HG03175 (cell line): ENCODE measurements around the gene EIF2A.
A peak's percentile ranks its signal among the peaks of the same experiment; 100 is the strongest.

Experiments used
- ATAC-seq: cut with Tn5 transposase; IDR thresholded peaks from one replicate; pipeline ENCODE4 v1.9.1; 2021; ENCODE audit warnings: mild to moderate bottlenecking, moderate library complexity; ENCODE audit not compliant: unreplicated experiment

Gene EIF2A

DNA sequence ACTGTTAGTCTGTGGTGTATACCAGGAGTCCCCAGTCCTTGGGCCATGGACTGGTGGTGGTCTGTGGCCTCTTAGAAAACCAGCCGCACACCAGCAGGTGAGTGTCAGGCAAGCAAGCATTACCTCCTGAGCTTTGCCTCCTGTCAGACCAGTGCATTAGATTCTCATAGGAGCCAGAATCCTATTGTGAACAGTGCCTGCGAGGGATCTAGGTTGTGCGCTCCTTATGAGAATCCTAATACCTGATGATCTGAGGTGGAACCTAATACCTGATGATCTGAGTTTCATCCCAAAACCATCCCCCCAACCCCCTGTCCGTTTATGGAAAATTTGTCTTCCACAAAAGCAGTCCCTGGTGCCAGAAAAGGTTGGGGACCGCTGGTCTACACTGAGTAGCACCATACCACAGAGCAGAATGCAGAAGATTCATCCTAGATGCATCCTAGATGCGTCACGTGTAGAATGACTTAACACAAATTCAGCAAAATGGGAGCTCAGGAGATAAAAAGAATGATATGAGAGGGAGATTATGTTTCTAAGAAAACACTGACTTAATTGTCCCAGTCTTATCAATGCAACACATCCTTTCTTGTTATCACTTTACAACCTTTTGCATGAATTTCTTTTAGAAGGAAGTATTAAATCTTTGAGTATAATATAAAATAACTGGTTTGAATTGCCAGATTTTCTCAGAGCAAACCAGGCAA lies 85.1 kb downstream of the EIF2A start:
- ATAC-seq: no peak

DNA sequence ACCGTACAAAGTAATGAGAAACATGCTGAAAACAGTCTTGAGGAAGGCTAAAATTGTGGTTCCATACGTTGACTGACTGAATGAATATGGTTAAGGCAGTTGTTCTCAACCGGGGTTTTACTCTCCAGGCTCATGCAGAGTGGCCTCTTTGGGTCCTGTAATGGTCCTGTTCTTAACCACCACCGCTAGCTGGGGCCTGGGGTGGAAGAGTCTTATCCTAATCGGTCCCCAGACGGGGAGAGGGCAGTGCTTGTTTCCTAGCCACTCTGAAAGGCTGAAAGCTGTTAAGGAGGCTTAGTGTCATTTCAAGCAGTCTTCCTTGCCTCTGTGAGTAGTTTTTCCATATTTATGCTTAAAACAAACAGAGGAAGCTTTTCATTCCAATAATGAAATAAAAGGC lies 88.5 kb downstream of the EIF2A start:
- no peak for ATAC-seq

DNA sequence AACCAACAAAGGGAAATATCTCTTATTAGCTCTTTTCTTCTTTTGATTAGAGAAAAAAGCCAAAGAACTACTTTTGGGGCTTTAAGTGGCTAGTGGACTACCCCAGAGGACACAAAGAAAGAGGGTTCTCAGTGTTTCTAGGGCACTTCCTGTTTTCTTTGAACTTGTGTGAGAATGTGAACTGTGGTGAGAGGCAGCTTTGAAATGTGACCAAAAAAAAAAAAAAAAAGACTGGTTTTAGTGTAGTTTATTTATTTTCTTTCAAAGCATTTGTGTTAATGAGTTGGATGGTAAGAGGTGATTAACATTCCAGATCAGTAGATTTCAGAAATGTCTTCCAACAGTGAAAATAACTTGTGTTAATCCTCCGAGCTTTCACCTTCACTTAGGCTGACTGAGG lies 88.9 kb downstream of the EIF2A start:
- ATAC-seq: peak; percentile 78
